Right cardiac atrium (tissue), 5 donors: ENCODE data around the gene TNFRSF9. TPM values are rescaled to one million over a fixed set of nuclear protein-coding genes. Genes with fewer than 3 reads are reported as not detected.
"Not testable (repeated sequence)": the region's sequence is repeated elsewhere in the genome, so short reads cannot be mapped to it uniquely, and the experiment has no call there.

Source experiments
- ATAC-seq, 2 donors: fragments of 200-7000 bp; cut with Tn5 transposase; one replicate each; pipeline versions ENCODE4 v1.8.0 to v1.9.1; 2020; ENCODE audit warnings: moderate library complexity in 2 of 2, mild to moderate bottlenecking in 1 of 2
- DNase-seq, 3 donors: peaks; one replicate each; pipeline ENCODE4 v3.0.0-alpha.2; 2020
- H3K27ac ChIP-seq: one replicate; pipeline ENCODE4 v1.5.1; 2013; ENCODE audit warnings: mild to moderate bottlenecking, low read length, control low read depth, moderate library complexity
- H3K27me3 ChIP-seq: one replicate; pipeline ENCODE4 v1.6.1; 2013; ENCODE audit not compliant: control insufficient read depth, insufficient read depth
- H3K4me1 ChIP-seq: one replicate; pipeline ENCODE4 v1.6.1; 2013; ENCODE audit warnings: low read length; ENCODE audit not compliant: control insufficient read depth, insufficient read depth
- H3K4me3 ChIP-seq: one replicate; pipeline ENCODE4 v1.5.1; 2013; ENCODE audit warnings: low read length, control low read depth
- H3K9me3 ChIP-seq: one replicate; pipeline ENCODE4 v1.6.1; 2013; ENCODE audit warnings: low read length; ENCODE audit not compliant: control insufficient read depth
- WGBS: extraction: QIAGEN DNeasy Blood & Tissue Kit; methylation state at CpG from one replicate; pipeline ENCODE4 v1.1.7; 2013; 5-methylcytosine and 5-hydroxymethylcytosine counted together
- intact Hi-C, 4 donors: fragments of 100-400 bp; cut with DNase I; formaldehyde crosslinking; loops; one replicate each; pipeline versions ENCODE4 v1.11.0 to v1.14.0; 2022 to 2023
- polyA plus RNA-seq: library from polyadenylated mRNA; stranded (reverse); fragments of 200-250 nt; gene quantifications from one replicate; pipeline ENCODE4 v1.2.3, GENCODE V29; 2013
- total RNA-seq, 4 donors: library from RNA; stranded (reverse); fragmentation: NEBNext Ultra II Directional; extraction: Animal tissue kit (Norgen Biotek cat#: 25700); gene quantifications; one replicate each; pipeline ENCODE4 v1.2.1, GENCODE V29; 2021
- donor health status: healthy with polysubstance abuse.
- donor health status: DM: no; HTN: yes; CAD: no.
- donor health status: DM: no; HTN: no; CAD: no.
- donor health status: DM: no; HTN: yes; CAD: no; lungs with severe emphysema.
- donor health status: DM: yes; HTN: yes; CAD: no.

Gene TNFRSF9
- total and polyA plus RNA-seq, 5 donors = 0.07 TPM; not detected in 4

DNA sequence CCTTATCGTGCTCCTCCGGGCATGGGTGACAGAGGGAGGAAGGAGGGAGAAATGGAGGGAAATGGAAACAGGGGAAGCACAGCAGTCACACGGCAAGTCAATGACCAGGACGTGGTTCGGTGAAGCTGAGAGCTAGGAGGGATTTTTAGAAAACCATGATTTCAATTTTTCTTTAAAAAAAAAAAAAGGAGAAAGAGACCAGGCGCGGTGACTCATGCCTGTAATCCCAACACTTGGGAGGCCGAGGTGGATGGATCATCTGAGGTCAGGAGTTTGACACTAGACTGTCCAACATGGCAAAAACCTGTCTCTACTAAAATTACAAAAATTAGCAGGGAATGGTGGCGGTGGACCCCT lies 776 bp upstream of the TNFRSF9 start:
- ATAC-seq (no peak), DNase-seq (no peak)
- H3K4me3 ChIP-seq = no peak overlapping the region
- H3K4me1 ChIP-seq = no peaks in the 10 kb centered on the region
- H3K27ac ChIP-seq = no peak overlapping the region
- intact Hi-C loops = no loop called here
- 65% methylated on average over 9 of the region's 9 CpGs for WGBS
- no peaks in the 10 kb centered on the region for H3K9me3 ChIP-seq
- H3K27me3 ChIP-seq = no peaks in the 10 kb centered on the region

DNA sequence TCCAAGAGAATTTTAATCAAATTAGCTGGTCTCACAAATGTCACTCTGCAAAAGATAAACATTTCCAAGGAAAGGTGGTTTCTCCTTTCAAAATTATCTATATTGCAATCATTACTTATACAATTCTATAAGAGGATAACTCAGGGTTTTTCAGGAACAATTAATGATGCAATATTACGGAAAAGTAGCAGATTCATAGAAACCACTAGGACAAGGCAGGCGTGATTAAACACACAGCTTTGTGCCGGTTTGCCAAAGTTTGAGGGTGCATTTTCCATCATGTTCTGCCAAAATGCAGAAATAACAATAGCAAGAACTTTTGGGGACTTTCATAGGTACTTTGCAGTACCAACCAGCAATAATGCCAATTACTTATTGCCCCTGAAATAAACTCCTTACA lies 605 bp downstream of the TNFRSF9 start:
- intact Hi-C loops = no loop called here
- no peaks in the 10 kb centered on the region for H3K9me3 ChIP-seq
- WGBS = 76% methylated on average over 3 of the region's 3 CpGs
- H3K27me3 ChIP-seq = no peaks in the 10 kb centered on the region
- no peak overlapping the region for H3K27ac ChIP-seq
- no peak overlapping the region for H3K4me3 ChIP-seq
- DNase-seq = no peak
- H3K4me1 ChIP-seq = no peaks in the 10 kb centered on the region
- ATAC-seq = no peak

- Histone ChIP-seq H3K4me3 (no peak overlapping the region), H3K27ac (no peak overlapping the region), H3K4me1 (no peaks in the 10 kb centered on the region), H3K9me3 (no peaks in the 10 kb centered on the region), H3K27me3 (no peaks in the 10 kb centered on the region)
- intact Hi-C loops = no loop called here
- 63% methylated on average over 3 of the region's 3 CpGs for WGBS
- DNase-seq = no peak
- no peak for ATAC-seq
Measured at GRCh38 chr1:7938070-7938469, 2.6 kb downstream of the TNFRSF9 start.

DNA sequence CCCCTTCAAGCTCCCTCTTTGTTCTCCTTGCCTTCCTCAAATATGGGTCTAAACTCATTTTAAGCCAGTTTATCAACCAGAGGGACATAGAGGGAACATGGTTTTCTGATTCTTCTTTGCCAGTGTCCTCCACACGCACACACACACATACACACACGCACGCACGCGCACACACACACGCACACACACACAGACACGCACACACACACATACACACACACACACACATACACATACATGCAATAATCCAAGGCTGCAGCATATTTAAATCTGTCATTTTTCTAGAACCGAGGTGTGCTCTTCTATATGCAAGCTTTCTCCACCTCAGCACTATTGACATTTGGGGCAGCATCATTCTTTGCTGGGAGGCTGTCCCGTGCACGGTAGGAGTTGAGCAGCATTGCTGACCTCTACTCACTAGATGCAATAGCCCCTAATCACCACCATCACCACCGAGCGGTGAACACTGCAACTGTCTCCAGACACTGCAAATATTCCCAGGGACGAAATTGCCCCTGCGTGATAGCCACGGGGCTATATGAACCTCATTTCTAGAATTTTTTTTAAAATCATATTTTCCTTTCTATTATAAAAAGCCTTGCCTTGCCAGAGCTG lies 8.0 kb downstream of the TNFRSF9 start:
- WGBS = 80% methylated on average over 15 of the region's 15 CpGs
- Histone ChIP-seq H3K4me3 (no peak overlapping the region), H3K27ac (no peak overlapping the region), H3K27me3 (no peaks in the 10 kb centered on the region), H3K4me1 (no peaks in the 10 kb centered on the region), H3K9me3 (no peaks in the 10 kb centered on the region)
- no peak for ATAC-seq
- intact Hi-C loops = no loop called here
- no peak for DNase-seq

DNA sequence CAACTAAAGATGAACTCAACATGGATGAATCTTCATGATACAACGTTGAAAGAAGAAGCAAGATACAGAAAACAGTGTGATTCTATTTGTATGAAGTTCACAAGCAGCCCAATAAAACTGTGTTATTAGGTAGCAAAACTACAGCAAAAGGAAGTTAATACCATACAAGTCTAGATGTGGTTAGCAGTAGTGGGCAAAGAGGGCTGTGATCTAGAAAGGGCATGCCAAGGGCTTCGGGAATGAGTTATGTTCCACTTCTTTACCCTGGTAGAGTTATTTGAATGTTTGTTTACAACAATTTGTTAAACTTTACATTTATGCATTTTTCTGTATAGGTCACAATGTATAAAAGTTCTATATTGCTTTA lies 9.2 kb downstream of the TNFRSF9 start:
- 68% methylated on average over 2 of the region's 2 CpGs for WGBS
- Histone ChIP-seq H3K4me3 (no peak overlapping the region), H3K4me1 (no peaks in the 10 kb centered on the region), H3K9me3 (no peaks in the 10 kb centered on the region), H3K27me3 (no peaks in the 10 kb centered on the region), H3K27ac (no peak overlapping the region)
- ATAC-seq (no peak), DNase-seq (no peak)
- intact Hi-C loops = no loop called here

DNA sequence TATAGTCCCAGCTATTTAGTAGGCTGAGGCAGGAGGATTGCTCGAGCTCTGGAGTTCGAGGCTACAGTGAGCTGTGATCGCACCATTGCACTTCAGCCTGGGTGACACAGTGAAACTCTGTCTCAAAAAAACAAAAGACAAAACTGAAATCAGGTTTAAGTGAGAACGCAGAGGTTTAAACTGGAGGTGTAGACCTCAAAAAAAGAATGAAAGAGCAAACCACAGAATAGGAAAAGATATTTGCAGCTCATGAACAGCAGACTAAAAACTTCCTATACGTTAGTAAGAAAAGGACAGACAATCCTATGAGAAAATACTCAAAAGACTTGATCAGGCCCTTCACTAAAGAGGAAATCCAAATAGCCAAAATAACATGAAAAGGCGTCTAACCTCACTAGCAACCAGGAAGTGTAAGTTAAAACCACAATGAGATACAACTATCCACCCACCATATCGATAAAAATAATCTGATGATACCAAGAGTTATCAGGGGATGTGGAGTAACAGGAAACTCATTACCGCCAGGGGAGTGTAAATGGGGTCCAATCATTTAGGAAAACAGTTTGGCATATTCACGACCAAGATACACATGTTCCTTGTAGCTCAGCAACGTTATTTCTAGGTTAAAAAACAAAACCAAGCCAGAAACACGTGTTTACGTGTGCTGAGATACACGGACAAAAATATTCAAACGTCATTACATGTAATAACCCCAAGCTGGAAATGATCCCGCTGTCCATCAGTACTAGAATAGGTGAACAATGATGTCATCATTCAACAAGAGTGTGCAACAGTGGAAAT lies 9.8 kb downstream of the TNFRSF9 start:
- Histone ChIP-seq H3K27ac (no peak overlapping the region), H3K9me3 (no peaks in the 10 kb centered on the region), H3K27me3 (no peaks in the 10 kb centered on the region), H3K4me1 (no peaks in the 10 kb centered on the region), H3K4me3 (no peak overlapping the region)
- 72% methylated on average over 15 of the region's 15 CpGs for WGBS
- no peak for ATAC-seq
- intact Hi-C loops = no loop called here
- DNase-seq = no peak

DNA sequence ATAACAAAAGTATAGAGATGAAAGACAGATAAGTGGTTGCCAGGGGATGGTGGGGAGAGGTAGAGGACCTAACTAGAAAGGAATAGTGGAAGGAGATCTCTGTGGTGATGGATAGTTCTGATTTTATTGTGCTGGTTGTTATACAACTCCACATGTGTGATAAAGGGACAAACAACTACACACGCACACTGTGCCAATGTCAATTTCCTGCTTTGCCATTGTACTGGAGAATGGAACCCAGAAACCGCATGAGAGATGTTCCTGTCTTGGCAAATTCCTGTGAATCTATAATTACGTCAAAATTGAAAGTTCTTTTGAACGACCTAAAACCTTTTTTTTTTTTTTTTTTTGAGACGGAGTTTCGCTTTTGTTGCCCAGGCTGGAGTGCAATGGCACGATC lies 11.0 kb downstream of the TNFRSF9 start:
- ATAC-seq (peak in 1 of 2 donors; percentile 56), DNase-seq (no peak)
- Histone ChIP-seq H3K27ac (no peak overlapping the region), H3K27me3 (no peaks in the 10 kb centered on the region), H3K4me3 (no peak overlapping the region), H3K4me1 (no peaks in the 10 kb centered on the region), H3K9me3 (no peaks in the 10 kb centered on the region)
- intact Hi-C loops = no loop called here
- 62% methylated on average over 6 of the region's 7 CpGs for WGBS

DNA sequence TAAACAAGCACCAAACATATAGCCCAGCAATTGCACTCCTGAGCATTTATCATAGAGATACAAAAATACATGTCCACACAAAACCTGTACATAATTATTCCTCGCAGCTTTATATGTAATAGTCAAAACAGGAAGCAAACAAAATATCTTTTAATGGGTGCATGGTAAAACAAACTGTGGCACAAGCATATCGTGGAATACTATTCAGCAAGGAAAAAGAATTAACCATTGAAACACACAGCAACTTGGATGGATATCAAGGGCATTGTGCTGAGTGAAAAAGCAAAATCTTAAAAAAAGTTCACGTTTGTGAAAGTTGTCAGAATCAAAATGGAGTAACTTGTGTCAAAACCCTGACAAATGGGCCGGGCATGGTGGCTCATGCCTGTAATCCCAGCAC lies 12.4 kb downstream of the TNFRSF9 start:
- WGBS = 92% methylated on average over 4 of the region's 4 CpGs
- H3K4me3 ChIP-seq = no peak overlapping the region
- intact Hi-C loops = no loop called here
- H3K27me3 ChIP-seq = no peaks in the 10 kb centered on the region
- DNase-seq = no peak
- no peaks in the 10 kb centered on the region for H3K4me1 ChIP-seq
- H3K27ac ChIP-seq = no peak overlapping the region
- no peak for ATAC-seq
- no peaks in the 10 kb centered on the region for H3K9me3 ChIP-seq

DNA sequence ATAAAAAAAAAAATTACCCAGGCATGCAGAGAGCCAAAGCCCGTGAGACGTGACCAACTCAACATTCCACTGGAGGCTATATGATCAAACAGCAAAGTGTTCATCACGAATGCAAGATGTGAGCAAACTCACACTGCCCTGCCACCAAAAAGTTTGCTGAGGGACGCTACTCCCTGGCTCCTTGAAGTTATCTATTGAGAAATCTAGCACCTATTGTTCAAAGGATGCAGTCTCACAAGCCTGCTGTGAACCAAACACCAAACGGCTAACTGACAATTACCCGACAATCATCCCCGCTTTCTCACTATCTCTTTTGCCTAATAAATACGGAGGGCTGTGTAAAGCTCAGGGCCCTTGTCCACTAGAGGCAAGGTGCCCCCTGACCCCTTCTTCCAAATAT lies 13.6 kb downstream of the TNFRSF9 start:
- 57% methylated on average over 8 of the region's 8 CpGs for WGBS
- H3K27me3 ChIP-seq, H3K4me1 ChIP-seq, DNase-seq, H3K4me3 ChIP-seq, H3K27ac ChIP-seq, intact Hi-C loops, ATAC-seq, H3K9me3 ChIP-seq: not testable (repeated sequence)

DNA sequence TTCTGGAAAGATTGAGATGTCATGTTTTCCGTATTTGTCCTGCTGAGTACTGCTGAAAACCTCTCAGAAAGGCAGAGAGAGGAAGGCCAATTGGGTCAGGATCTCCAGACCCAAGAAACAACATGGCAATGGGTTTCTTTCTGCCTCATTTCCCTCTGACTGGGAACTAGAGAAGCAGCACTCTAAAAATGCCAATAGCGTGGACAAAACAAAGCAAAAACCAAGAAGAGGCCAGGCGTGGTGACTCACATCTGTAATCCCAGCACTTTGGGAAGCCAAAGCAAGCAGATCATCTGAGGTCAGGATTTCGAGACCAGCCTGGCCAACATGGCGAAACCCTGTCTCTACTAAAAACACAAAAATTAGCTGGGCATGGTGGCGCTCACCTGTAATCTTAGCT lies 18.3 kb downstream of the TNFRSF9 start:
- no peaks in the 10 kb centered on the region for H3K4me1 ChIP-seq
- 90% methylated on average over 6 of the region's 6 CpGs for WGBS
- ATAC-seq = no peak
- intact Hi-C loops = no loop called here
- no peaks in the 10 kb centered on the region for H3K9me3 ChIP-seq
- no peak overlapping the region for H3K4me3 ChIP-seq
- no peak overlapping the region for H3K27ac ChIP-seq
- H3K27me3 ChIP-seq = no peaks in the 10 kb centered on the region
- no peak for DNase-seq

DNA sequence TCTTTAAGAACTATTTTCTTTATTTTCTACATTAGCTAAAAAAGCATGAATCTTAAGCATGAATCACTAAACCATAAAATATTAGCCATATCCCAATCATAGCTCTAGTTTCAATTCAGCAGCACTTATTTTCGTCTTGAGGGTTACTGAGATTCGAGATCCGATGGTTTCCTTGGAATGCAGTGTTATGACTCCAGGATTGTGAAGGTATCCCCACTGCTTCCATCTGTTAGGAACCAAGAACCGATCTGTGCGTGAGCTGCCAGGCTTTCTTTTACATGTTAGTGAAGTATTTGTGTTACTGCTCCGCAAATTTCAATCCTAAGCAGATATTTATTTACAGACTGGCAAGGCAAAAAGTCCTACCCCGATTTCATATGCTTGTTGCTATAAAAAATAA lies 18.8 kb downstream of the TNFRSF9 start:
- intact Hi-C loops = no loop called here
- 93% methylated on average over 7 of the region's 7 CpGs for WGBS
- ATAC-seq = no peak
- Histone ChIP-seq H3K27me3 (no peaks in the 10 kb centered on the region), H3K27ac (no peak overlapping the region), H3K4me1 (no peaks in the 10 kb centered on the region), H3K4me3 (no peak overlapping the region), H3K9me3 (no peaks in the 10 kb centered on the region)
- DNase-seq = no peak

GRCh38 chr1:7919880-7920279 lies 20.8 kb downstream of the TNFRSF9 start:
- DNase-seq (no peak), ATAC-seq (no peak)
- WGBS = 87% methylated on average over 5 of the region's 5 CpGs
- Histone ChIP-seq H3K27ac (no peak overlapping the region), H3K4me1 (no peaks in the 10 kb centered on the region), H3K27me3 (no peaks in the 10 kb centered on the region), H3K9me3 (no peaks in the 10 kb centered on the region), H3K4me3 (no peak overlapping the region)
- intact Hi-C loops = no loop called here
